GM21526 (cell line): Measurements from ENCODE around the gene GXYLT1.
"Not testable (repeated sequence)": the region's sequence is repeated elsewhere in the genome, so short reads cannot be mapped to it uniquely, and the experiment has no call there.

Source experiments
- ATAC-seq: cut with Tn5 transposase; IDR thresholded peaks from one replicate; pipeline ENCODE4 v1.9.1; 2021; ENCODE audit warnings: moderate library complexity; ENCODE audit not compliant: unreplicated experiment, low FRiP score

Gene GXYLT1

DNA sequence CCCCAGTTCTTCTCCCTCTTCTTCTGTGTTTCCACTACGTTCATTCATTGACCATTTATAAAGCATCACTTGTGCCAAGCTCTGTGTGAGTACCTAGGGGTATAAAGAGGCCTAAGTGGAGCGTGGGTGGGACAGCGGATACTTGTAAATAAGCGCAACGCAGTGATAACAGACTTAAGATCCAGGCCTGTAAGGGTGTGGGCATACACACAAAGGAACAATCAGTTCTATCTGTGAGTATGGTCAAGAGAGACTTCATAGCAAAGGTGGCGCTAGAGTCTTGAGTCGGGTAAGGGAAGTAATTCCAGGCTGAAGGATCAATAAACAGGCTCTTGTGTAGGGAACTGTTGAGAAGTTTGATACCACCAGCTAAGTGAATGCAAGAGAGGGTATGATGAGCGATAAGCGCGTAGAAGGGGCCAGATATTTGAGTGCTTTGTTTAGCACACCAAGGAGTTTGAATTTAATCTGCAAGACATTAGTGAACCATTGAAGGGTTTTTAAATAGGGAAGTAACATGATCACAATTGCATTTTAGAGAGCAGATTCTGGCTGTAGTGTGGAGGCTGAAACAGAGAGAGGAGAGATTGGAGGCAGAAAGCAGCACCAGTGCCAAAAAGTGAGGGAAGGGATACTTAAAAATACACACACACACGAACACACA, 1.0 kb upstream of the GXYLT1 start:
- ATAC-seq, result no peak

DNA sequence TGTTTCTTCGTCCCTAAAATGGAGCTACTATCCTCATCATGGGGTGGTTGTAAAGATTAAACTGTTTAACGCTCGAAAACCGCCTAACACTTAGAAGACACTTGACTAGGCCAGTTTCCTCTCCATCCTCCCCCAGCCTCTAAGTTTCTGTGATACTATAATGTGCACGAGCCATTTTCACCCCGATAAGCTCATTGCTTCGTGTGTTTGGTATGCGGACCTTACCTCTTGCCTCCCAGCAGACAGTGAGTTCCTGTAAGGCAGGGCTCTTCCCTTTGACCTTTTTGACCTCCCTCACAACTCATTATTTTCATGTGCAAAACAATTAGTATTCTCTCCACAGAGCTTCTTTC, 499 bp upstream of the GXYLT1 start:
- ATAC-seq, result no peak

DNA sequence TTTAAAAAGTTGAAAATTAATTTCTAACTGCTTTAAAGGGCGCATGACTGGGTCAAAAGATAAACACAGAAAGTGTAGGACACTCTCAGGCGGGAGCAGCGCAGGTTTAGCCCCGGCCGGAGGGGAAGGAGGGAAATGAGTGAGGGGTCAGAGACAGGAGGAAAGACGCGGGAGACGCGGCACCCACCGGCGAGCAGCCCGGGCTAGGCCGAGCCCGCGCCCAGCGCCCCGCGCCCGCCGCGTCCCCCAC, 591 bp downstream of the GXYLT1 start:
- ATAC-seq, result no peak

DNA sequence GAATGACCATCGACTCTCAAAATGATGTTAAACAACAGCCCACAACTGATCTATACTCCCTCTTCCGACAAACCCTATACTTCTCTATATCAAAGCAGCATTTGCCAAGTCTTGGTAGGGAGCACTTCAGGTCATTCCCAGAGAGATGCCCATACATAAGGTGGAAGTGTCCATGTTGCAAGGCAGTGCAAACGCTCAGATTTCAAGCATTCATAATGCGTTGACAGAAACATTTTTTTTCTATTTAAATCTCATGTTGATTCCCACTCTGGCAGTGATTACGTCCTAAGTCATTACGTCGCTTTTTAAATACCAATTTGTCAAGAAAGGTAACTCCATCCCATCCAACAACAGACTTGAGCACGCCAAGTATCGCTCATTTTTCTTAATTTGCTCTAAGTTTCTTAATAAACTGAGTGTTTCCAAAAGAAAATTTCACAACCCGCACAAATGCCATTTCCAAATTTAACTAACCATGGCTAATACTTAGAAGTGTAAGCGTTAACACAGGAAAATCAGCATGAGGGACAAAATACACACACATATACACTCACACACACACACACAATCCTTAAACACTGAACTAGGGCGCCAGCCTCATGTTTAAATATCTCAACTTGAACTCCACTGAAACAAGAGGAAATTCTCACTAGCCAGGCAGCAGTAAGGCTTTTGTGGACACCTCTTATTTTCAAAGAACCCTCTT, 1.1 kb downstream of the GXYLT1 start:
- no peak for ATAC-seq

DNA sequence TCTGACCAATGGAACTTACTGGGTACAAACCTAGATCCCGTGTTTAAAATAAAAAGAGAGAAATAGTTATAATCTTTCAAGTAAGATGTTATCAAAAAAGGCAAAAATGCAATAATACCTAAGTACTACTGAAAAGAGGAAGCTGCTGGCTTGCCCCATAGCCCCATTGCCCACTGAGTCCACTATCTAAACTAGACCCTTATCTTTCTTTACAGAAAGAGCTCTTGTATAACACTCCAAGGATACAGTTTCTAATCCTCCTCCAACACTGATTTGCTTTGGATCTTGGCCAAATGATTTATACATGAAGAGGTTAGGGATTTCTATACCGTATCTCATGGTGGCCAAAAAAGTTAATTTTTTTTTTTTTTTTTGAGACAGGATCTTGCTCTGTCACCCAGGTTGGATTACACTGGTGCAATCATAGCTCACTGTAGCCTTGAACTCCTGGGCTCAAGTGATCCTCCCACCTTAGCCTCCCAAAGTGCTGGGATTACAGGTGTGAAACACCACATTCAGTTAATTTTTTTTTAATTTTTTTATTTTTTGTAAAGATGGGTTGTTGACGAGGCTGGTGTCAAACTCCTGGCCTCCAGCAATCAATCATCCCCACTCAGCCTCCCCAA, 2.6 kb downstream of the GXYLT1 start:
- ATAC-seq, result no peak

DNA sequence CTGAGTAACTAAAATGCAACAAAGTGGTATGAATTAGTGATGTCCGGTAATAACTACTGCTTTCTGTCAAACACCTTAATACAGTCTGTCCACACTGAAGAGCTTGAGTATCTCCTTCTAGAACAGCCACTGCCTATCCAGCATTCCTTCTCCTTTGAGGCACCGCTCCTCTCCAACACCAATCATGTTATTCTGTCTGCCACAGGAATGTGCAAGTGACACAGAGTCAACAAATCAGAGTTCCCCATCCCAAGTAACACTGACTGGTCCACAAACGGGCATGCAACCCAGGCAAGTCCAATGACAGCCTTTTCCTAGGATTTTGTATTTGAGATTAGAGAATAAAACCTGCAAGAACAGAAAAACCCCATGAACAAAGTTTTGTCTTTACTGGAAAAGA, 3.8 kb downstream of the GXYLT1 start:
- no peak for ATAC-seq

DNA sequence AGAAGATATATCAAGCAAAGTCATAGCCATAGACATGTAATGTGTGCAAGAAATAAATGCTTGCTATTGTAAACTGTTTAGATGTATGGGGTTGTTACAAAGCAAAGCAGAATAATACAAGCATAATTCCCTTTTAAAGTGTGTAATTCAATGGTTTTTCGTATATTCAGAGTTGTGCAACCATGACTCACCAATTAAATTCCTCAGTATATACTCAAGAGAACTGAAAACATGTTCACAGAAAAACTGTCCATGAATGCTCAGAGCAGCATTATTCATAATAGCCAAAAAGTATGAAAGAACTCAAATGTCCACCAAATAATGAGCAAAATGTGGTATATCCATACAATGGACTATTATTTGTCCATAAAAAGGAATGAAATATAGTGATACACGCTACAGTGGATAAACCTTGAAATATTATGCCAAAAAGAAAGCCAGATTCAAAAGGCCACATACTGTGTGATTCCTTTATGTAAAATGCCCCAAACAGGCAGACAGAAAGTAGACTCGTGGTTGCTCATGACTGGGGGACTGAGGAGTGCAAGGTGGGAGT, 9.3 kb downstream of the GXYLT1 start:
- no peak for ATAC-seq

DNA sequence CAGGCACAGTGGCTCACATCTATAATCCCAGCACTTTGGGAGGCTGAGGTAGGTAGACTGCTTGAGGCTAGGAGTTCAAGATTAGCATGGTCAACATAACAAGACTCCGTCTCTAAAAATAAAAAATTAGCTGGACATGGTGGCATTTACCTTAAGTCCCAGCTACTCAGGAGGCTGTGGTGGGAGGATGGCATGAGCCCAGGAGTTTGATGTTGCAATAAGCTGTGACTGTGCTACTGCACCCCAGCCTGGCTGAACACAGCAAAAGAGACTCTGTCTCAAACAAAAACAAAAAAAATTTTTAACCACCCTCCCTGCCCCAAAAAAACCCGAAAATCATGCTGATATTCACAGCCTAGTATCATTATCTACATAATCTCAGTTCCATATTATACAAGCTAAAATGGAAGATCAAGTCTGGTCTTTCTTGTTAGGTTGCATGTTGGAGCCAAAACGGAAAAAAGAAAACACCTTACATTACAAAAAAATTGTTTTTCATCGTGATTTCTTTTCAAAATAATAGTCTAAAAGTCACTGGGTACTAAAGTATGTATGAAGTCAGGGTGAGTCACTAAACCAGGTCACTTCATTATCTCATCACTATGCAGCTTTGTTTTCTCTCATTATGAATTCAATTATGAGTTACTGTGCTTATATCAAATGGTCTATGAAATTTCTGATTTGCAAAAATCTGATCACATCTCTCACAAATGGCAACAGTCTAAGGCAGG, 13.8 kb downstream of the GXYLT1 start:
- ATAC-seq, result no peak

DNA sequence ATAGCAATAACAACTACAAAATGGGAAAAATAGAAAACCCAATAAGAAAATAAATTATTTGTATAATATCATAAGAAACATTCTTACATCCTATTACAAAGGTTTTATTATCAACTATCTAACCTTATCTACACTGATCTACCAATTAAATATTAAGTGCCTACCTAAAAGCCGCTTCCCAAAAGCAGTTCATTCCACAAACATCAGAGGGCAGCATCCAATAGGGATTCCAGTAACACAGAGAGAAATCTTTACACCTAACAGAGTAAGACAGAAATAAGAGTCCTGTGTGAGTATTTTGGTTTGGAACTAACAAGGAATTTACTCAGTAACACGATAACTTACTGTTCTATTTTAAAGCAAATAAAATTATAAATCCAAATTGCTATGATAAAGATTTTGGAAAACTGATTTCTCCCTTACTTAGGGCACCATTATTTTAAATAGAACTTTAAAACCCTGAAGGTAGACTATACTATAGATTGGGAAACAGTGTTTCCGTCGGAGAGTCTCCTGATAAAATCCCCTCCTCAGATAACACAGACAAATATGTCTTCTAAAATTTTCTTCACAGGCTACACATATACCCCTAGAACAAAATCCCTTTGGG, 15.0 kb downstream of the GXYLT1 start:
- ATAC-seq, result no peak

DNA sequence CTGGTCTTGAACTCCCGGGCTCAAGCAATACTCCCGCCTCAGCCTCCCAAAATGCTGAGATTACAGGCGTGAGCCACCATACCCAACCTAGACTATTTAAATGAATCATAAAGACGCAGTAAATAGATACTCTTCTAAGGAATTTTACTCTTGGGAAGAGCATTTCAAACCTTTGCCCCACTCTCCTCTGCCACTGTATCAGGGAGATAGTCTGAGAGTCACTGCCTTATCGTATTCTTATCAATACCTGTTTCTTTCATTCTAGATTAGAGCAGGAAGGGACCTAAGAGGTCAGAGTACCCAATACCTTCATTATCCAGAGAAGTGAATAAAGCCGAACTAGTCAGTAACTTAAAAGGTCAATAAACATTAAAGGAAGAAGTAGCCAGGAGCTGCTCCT, 15.8 kb downstream of the GXYLT1 start:
- no peak for ATAC-seq

DNA sequence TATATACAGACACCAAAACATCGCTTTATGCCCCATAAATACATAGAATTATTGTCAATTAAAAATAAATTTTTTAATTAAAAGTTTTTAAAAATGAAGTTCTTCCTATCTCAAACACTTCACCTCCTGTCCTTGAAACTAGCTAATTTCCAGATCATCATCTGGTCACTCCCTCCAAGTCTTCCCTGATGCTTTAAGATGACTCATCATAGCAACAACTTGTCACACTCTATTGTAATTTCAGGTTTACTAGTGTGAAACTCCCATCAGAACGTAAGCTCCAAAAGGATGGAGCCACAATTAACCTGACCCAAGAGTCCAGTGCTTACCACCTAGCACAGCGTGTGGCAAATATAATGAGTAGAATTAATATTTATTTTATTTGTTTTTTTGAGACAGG, 16.3 kb downstream of the GXYLT1 start:
- ATAC-seq, result no peak

DNA sequence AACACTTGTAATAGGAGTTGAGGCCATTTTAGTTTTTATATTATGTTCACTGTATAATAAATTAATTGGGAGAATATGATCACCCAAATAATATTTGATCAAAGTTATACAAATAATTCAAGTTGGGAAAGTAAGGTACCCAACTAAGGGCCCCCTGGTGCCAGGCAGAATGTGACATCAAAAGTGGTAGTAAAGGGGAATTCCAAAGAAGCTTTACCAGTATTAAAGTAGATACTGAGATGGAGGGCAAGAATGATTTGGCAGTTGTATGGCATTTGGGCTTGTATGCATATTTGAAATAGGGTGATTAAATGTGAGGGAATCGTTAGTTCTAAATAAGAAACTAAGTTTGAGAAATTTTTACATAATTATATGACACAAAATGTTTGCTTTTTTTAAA, 17.7 kb downstream of the GXYLT1 start:
- ATAC-seq, result no peak

DNA sequence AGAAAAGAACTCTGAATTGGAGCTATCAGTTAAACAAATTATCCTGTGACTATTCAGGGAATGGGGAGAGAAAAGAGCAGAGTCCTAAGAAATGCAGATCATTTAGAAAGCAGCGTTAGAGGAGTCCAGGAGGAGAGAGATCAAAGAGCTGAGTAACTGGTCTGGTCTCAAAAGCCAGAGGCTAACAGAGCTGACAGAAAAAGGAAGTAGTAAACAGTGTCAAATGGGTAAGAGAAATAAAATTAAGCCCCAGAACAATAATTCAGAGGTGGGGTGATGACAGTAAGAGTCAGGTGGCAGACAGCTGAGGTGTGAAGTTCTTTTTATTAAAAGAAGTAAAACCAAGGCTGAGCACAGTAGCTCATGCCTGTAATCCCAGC, 19.3 kb downstream of the GXYLT1 start:
- no peak for ATAC-seq

DNA sequence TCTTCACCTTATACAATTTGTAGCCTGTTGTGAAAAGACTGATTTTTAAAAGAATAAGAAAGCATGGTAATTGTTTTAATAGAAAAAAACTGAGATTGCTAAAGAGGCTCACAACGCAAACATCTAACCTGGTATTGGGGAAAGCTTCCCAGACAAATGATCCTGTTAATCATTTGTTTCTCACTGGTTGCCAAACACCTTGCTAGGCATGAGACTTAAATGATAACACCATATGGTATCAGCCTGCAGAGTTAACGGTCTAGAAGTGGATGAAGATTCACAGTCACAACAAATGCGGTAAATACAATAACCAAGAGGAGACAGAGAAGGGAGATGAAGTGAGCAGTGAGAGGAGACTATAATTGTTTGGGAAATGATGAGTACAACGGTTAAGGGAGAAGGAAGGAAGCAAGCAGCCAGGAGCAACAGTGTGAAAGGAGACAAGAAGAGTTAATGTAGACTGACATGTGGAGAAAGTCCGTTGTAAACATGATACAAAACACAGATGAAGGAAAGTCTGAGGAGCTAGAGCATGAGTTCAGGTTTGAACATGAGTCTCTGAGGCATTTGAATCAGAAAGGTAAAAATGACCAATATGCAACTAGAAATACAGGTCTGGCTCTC, 19.8 kb downstream of the GXYLT1 start:
- ATAC-seq, result no peak

DNA sequence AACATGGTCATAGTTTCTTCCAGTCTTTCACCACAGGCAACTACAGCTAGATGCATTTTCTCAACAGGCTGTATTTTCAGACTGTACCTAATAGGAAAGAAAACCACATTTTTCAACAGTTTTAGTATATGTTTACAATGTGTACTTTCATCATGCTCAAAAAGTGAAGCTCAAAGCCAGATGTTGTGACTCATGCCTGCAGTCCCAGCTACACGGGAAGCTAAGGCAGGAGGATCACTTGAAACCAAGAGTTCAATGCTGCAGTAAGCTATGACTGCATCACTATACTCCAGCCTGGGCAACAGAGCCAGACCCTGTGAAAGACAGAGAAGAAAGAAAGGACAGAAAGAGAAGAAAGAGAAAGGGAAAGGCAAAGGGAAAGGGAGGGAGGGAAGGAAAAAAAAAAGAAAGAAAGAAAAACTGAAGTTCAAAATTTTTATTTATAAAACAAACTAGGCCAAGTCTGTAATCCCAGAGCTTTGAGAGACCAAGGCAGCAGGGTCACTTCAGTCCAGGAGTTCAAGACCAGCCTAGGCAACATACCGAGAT, 25.5 kb downstream of the GXYLT1 start:
- ATAC-seq, result no peak

DNA sequence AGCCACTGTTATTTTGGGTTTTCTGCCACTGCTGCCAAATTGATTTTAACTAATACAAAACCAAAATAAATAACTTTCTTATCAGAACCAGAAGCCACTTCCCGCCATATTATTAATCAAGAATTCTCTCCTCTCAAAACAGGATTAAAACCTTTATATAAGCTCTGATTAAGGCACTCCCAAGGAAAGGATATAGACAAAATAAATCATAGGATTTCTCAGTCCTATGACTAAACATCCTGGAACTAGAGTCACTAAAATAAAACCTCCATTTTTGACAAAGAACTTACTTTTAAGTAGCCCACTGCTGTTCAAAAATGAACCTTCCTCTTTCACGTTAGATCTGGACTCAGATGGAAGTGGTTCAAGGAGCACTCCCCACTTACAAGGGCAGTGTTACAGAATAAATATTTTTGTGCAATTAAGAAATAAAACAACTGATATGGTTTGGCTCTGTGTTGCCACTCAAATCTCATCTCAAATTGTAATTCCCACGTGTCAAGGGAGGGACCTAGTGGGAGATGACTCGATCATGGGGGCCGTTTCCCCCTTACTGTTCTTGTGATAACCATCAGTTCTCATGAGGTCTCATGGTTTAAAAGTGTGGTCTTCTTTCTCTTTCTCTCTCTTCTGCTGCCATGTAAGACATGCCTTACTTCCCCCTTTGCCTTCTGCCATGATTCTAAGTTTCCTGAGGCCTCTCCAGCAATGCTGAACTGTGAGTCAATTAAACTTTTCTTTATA, 26.4 kb downstream of the GXYLT1 start:
- no peak for ATAC-seq

DNA sequence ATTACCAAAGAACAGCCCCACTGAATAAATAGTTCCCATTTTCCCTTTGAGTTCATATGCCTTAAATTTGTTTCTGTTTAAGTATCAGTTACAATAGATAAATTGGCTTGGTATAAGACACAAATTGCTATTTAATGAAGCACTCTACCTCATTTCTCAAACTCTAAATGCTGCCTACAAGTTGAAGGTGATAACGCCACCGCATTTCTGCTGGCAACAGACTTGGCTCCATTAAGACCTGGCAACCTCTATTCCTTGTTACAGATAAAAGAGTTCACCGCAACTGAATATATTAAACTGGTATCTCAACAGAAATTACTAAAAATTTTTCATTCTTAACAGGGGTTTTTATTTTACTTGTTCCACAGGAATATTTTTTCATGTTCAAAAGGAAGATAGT, 35.6 kb downstream of the GXYLT1 start:
- no peak for ATAC-seq

DNA sequence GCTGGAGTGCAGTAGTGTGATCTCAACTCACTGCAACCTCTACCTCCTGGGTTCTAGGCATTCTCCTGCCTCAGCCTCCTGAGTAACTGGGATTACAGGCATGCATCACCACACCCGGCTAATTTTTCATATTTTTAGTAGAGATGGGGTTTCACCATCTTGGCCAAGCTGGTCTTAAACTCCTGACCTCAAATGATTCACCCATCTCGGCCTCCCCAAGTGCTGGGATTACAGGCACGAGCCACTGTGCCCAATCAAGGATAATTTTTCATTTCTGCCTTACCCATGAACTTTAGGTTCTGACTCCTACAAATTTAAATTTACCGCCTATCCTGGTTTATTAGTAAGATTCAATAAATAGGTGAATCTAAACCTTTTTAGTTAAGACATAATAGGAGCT, 37.9 kb downstream of the GXYLT1 start:
- not testable (repeated sequence) for ATAC-seq

DNA sequence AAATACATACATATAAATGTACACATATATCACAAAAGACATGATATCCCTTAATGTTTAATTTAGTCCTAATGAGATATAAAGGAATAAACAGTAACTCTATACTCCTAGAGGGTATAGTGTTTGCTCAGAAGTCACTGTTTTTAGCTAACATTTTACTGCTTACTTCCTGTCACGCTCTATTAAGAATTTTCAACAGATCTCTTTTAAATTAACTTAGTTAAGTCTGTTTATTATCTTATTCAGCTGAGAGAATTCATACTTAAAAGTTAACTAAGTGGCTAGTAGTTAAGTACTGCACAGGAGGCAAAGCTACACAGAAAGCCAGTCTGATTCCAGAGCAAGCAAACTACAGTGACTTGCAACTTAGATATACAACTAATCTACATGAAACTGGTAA, 39.9 kb downstream of the GXYLT1 start:
- no peak for ATAC-seq

DNA sequence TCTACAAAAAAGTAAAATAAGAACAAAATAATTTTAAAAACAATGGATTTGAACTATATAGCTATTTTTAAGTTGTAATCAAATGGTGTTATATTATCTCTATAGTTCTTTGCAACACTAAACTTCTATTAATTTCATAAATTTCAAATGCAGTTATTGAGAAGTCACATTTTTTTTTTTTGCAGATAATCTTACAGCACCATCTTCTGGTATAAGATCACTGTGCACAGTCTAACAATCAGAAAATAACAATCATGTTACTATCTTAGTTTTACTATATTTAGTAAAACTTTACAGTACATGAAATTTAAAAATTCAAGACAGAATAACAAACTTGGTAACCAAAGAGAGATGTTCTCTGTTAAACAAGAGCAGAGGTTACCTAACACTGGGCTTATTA, 40.6 kb downstream of the GXYLT1 start:
- no peak for ATAC-seq
